B cell (primary cell): ENCODE measurements around the gene PER1. TPM values are rescaled to one million over a fixed set of nuclear protein-coding genes. Genes with fewer than 3 reads are reported as not detected.

Experiments used
- ATAC-seq: fragments of 200-7000 bp; cut with Tn5 transposase; one replicate; pipeline ENCODE4 v1.10.0; 2021; ENCODE audit warnings: low read depth, mild to moderate bottlenecking, moderate number of reproducible peaks, moderate library complexity
- CTCF ChIA-PET: fragments of 350-600 bp; sonication (Branson Sonifier 250); formaldehyde crosslinking; loops from one replicate; lab custom pipeline; 2021; ENCODE audit warnings: antibody characterized with exemption, inconsistent platforms; lab: Charles Lee
- POLR2A ChIA-PET: fragments of 350-600 bp; sonication (Branson Sonifier 250); formaldehyde crosslinking; loops from one replicate; lab custom pipeline; 2021; ENCODE audit warnings: antibody characterized with exemption; lab: Charles Lee
- DNase-seq: peaks from one replicate; pipeline ENCODE4 v3.0.0; 2013
- H2AFZ ChIP-seq: 2 replicates; pipeline ENCODE4 v1.6.1; 2012; ENCODE audit warnings: mild to moderate bottlenecking, low read depth, low read length; ENCODE audit not compliant: insufficient read depth, poor library complexity, severe bottlenecking
- H3K27ac ChIP-seq, 2 donors: 1 replicate in 1 of 2; 2 replicates in 1 of 2; pipeline ENCODE4 v1.5.1; 2012 to 2013; ENCODE audit warnings: low read length in 2 of 2, mild to moderate bottlenecking in 2 of 2, moderate library complexity in 1 of 2
- H3K27me3 ChIP-seq, 4 experiments: fragments of 200-600 bp in 1 of 4; sonication (generic) in 1 of 4; replicated peaks in 1 of 4; 1 replicate in 2 of 4; 2 replicates in 2 of 4; pipeline versions ENCODE4 v1.6.1 to v1.7.0; 2013 to 2016; ENCODE audit warnings: low read length in 3 of 4, mild to moderate bottlenecking in 2 of 4, mixed read lengths in 1 of 4, moderate library complexity in 1 of 4; ENCODE audit not compliant: insufficient read depth in 4 of 4, control insufficient read depth in 3 of 4; ENCODE audit errors: control extremely low read depth in 1 of 4
- H3K36me3 ChIP-seq, 2 experiments: replicated peaks in 1 of 2; 1 replicate in 1 of 2; 2 replicates in 1 of 2; pipeline versions ENCODE4 v1.6.1 to v1.7.1; 2013; ENCODE audit warnings: low read length in 1 of 2; ENCODE audit not compliant: insufficient read depth in 2 of 2, control insufficient read depth in 1 of 2; ENCODE audit errors: control extremely low read depth in 1 of 2, extremely low read depth in 1 of 2
- H3K4me1 ChIP-seq, 2 donors: fragments of 200-600 bp in 1 of 2; sonication (generic) in 1 of 2; 1 replicate in 1 of 2; 2 replicates in 1 of 2; pipeline versions ENCODE4 v1.5.1 to v1.6.1; 2013 to 2017; ENCODE audit warnings: low read length in 2 of 2; ENCODE audit not compliant: control insufficient read depth in 2 of 2, insufficient read depth in 2 of 2
- H3K4me2 ChIP-seq: replicated peaks from 2 replicates; pipeline ENCODE3; 2012; ENCODE audit warnings: mild to moderate bottlenecking, low read depth, low read length; ENCODE audit not compliant: poor library complexity, severe bottlenecking
- H3K4me3 ChIP-seq, 5 experiments: fragments of 200-600 bp in 1 of 5; sonication (generic) in 1 of 5; 1 replicate in 3 of 5; 2 replicates in 2 of 5; pipeline versions ENCODE4 v1.5.1 to v1.7.0; 2011 to 2016; ENCODE audit warnings: low read length in 4 of 5, mild to moderate bottlenecking in 4 of 5, low read depth in 2 of 5, control low read depth in 1 of 5, moderate library complexity in 1 of 5; ENCODE audit not compliant: insufficient read depth in 1 of 5; ENCODE audit errors: control extremely low read depth in 1 of 5, extremely low read depth in 1 of 5
- H3K79me2 ChIP-seq: fragments of 200-600 bp; sonication (generic); one replicate; pipeline ENCODE4 v1.6.0; 2016; ENCODE audit warnings: low read length; ENCODE audit not compliant: control insufficient read depth, insufficient read depth
- H3K9ac ChIP-seq: fragments of 200-600 bp; sonication (generic); 2 replicates; pipeline ENCODE4 v1.6.1; 2017; ENCODE audit warnings: mild to moderate bottlenecking, low read length, moderate library complexity
- H3K9me3 ChIP-seq, 3 donors: one replicate each; pipeline versions ENCODE4 v1.6.1 to v1.7.1; 2013; ENCODE audit warnings: low read length in 2 of 3; ENCODE audit not compliant: control insufficient read depth in 2 of 3, insufficient read depth in 1 of 3; ENCODE audit errors: control extremely low read depth in 1 of 3
- H4K20me1 ChIP-seq: 2 replicates; pipeline ENCODE4 v1.6.0; 2012; ENCODE audit warnings: mild to moderate bottlenecking, low read length; ENCODE audit not compliant: insufficient read depth, control insufficient read depth, poor library complexity, severe bottlenecking
- H3K27ac Mint-ChIP-seq: one replicate; pipeline ENCODE4 v1.8.0; 2021; ENCODE audit warnings: mixed read lengths
- H3K27me3 Mint-ChIP-seq: one replicate; pipeline ENCODE4 v1.8.0; 2021; ENCODE audit warnings: mixed read lengths
- H3K4me1 Mint-ChIP-seq: one replicate; pipeline ENCODE4 v1.8.0; 2021; ENCODE audit warnings: mixed read lengths
- H3K4me3 Mint-ChIP-seq: one replicate; pipeline ENCODE4 v1.8.0; 2021; ENCODE audit warnings: mixed read lengths
- H3K9me3 Mint-ChIP-seq: one replicate; pipeline ENCODE4 v1.8.0; 2022; ENCODE audit warnings: mixed read lengths; ENCODE audit not compliant: insufficient read depth
- EZH2 ChIP-seq: IDR thresholded peaks from 2 replicates; pipeline ENCODE4 v1.6.1; 2012; ENCODE audit warnings: borderline replicate concordance, low read depth, mild to moderate bottlenecking, moderate library complexity, low read length; ENCODE audit not compliant: insufficient read depth, poor library complexity, severe bottlenecking
- WGBS: methylation state at CpG from one replicate; pipeline ENCODE4 v1.1.5; 2013; ENCODE audit warnings: missing lambda C conversion rate; ENCODE audit not compliant: insufficient coverage; 5-methylcytosine and 5-hydroxymethylcytosine counted together
- intact Hi-C: fragments of 100-400 bp; cut with micrococcal nuclease; formaldehyde crosslinking; loops from one replicate; pipeline ENCODE4 v1.10.0; 2022
- polyA plus RNA-seq: library from polyadenylated mRNA; depleted of rRNA; stranded (reverse); fragments of >200 nt; gene quantifications from 2 replicates; pipeline ENCODE4 v1.2.3, GENCODE V29; 2012
- total RNA-seq, 2 donors: library from RNA; stranded (reverse); fragments of 120-200 nt in 1 of 2; gene quantifications; 1 replicate in 1 of 2; 2 replicates in 1 of 2; pipeline versions ENCODE4 v1.2.3 to v1.2.4, GENCODE V29; 2013 to 2022
- TF ChIP-seq, protein P1 (sequence below): fragments of 200-600 bp; IDR thresholded peaks from one replicate; pipeline ENCODE4 v1.8.0; 2022; ENCODE audit warnings: antibody characterized with exemption, mild to moderate bottlenecking

PER1 gene
- total and polyA plus RNA-seq, 2 donors (not counting 1 experiment from before 2014, with no cell fraction given) = 120 to 176 TPM

DNA sequence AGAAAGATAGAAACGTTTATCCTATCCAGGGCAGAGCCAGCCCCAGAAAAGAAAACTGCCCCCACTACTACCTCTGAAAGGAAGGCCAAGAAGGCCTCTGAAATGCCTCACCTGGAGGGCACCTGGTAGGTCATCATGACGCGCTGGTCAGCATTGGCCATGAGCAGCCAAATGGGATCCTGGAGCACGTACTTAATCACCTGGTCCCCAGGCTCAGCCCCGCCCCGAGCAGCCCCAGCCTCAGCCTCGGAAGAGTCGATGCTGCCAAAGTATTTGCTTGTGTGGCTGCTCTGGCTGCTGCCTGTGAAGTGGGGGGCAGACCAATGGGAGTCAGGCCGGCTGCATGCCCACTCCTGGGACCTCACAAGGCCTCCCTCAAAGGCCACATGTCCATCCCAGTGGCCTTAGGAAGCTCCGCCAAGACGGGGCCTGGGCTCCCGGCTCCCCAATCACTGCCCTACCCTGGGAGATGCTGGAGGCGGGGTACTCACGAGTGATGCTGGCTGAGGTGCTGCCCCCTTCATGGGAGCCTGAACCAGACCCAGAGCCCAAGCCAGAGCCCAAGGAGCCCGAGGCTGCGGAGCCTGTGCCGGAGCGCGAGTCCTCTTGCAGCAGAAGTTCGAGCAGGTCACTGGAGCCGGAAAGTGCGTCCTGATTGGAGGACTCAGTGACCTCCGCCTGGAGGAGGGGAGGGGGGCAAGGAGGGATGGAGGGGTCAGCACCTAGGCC, 9.9 kb downstream of the PER1 start:
- TF ChIP-seq EZH2 = no peak
- TF ChIP-seq, protein P1, sequence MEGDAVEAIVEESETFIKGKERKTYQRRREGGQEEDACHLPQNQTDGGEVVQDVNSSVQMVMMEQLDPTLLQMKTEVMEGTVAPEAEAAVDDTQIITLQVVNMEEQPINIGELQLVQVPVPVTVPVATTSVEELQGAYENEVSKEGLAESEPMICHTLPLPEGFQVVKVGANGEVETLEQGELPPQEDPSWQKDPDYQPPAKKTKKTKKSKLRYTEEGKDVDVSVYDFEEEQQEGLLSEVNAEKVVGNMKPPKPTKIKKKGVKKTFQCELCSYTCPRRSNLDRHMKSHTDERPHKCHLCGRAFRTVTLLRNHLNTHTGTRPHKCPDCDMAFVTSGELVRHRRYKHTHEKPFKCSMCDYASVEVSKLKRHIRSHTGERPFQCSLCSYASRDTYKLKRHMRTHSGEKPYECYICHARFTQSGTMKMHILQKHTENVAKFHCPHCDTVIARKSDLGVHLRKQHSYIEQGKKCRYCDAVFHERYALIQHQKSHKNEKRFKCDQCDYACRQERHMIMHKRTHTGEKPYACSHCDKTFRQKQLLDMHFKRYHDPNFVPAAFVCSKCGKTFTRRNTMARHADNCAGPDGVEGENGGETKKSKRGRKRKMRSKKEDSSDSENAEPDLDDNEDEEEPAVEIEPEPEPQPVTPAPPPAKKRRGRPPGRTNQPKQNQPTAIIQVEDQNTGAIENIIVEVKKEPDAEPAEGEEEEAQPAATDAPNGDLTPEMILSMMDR = no peak
- 96% methylated on average over 20 of the region's 23 CpGs for WGBS
- no peak overlapping the region for H3K4me2 ChIP-seq
- H3K4me1 ChIP-seq = peaks cover 10 to 20% of the 10 kb centered on the region in 2 donors
- ChIA-PET CTCF (interaction anchor here (0.6 to 7.2 kb wide), 4 partner anchors 8 to 68 kb away, joined by 4 to 68 read pairs (median 12); partner anchors contain the start of genes ALOXE3 and AURKB), POLR2A (interaction anchor here (0.6 to 1.4 kb wide), 2 partner anchors 14 to 716 kb away, joined by 6 read pairs; no protein-coding TSS in a partner anchor)
- no peaks in the 10 kb centered on the region for H3K27me3 Mint-ChIP-seq
- H3K9me3 Mint-ChIP-seq = no peaks in the 10 kb centered on the region
- no peak overlapping the region for H3K27ac Mint-ChIP-seq
- H3K4me3 Mint-ChIP-seq = no peak overlapping the region
- intact Hi-C loops = no loop called here
- no peaks in the 10 kb centered on the region for H3K27me3 ChIP-seq
- ATAC-seq = no peak
- no peak overlapping the region for H3K27ac ChIP-seq
- peaks cover 4% of the 10 kb centered on the region for H3K79me2 ChIP-seq
- H3K9me3 ChIP-seq = no peaks in the 10 kb centered on the region
- no peak overlapping the region for H3K9ac ChIP-seq
- H4K20me1 ChIP-seq = peaks cover 15% of the 10 kb centered on the region
- no peak overlapping the region for H3K4me3 ChIP-seq
- H3K4me1 Mint-ChIP-seq = peaks cover 2% of the 10 kb centered on the region
- peaks cover 0 to 58% of the 10 kb centered on the region in 2 experiments for H3K36me3 ChIP-seq
- DNase-seq = peak; percentile 47
- H2AFZ ChIP-seq = no peak overlapping the region

DNA sequence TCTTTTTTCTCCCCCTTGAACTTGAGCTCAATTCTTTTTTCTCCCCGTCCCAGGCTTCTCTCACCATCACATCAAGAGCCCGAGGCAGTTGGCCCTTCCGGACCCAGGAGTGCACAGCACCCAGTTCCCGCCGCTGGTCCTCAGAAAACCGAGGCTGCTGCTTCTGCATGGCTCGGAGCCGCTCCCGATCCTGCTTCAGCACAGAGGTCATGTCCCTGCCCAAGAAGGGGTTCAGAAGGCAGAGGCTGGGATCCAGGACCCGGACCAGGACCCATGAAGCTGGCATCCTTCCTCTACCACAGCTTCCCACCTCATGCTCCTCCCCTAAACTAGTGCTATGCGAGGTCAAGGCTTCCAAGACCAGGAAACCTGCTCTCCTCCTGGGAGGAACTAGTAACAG, 10.5 kb downstream of the PER1 start:
- no peaks in the 10 kb centered on the region for H3K9me3 ChIP-seq
- H4K20me1 ChIP-seq = peaks cover 15% of the 10 kb centered on the region
- no peak overlapping the region for H3K4me3 Mint-ChIP-seq
- intact Hi-C loops = no loop called here
- ATAC-seq = no peak
- no peak overlapping the region for H3K9ac ChIP-seq
- no peak overlapping the region for H3K27ac ChIP-seq
- H3K27me3 Mint-ChIP-seq = no peaks in the 10 kb centered on the region
- POLR2A ChIA-PET = interaction anchor here (0.6 kb wide), 1 partner anchor 716 kb away, joined by 6 read pairs; no protein-coding TSS in a partner anchor
- peak; percentile 43 for DNase-seq
- H3K4me1 Mint-ChIP-seq = peaks cover 2% of the 10 kb centered on the region
- no peak overlapping the region for H3K27ac Mint-ChIP-seq
- no peaks in the 10 kb centered on the region for H3K9me3 Mint-ChIP-seq
- no peak overlapping the region for H2AFZ ChIP-seq
- H3K36me3 ChIP-seq = peaks cover 0 to 52% of the 10 kb centered on the region in 2 experiments
- H3K79me2 ChIP-seq = peaks cover 4% of the 10 kb centered on the region
- peaks cover 10 to 20% of the 10 kb centered on the region in 2 donors for H3K4me1 ChIP-seq
- no peak overlapping the region for H3K4me2 ChIP-seq
- CTCF ChIA-PET = interaction anchor here (0.6 to 7.2 kb wide), 7 partner anchors 9 to 69 kb away, joined by 3 to 68 read pairs (median 5); partner anchors contain the start of genes ALOXE3 and AURKB
- no peaks in the 10 kb centered on the region for H3K27me3 ChIP-seq
- 95% methylated on average over 11 of the region's 11 CpGs for WGBS
- TF ChIP-seq, protein P1 = no peak
- TF ChIP-seq EZH2 = no peak
- H3K4me3 ChIP-seq = no peak overlapping the region
